IPS-15b (cell line): ENCODE data around the gene CLIC6.
A peak's percentile ranks its signal among the peaks of the same experiment; 100 is the strongest.

Experiments
- H3K27me3 ChIP-seq: one replicate; pipeline ENCODE4 v1.6.1; 2013; ENCODE audit warnings: low read length; ENCODE audit not compliant: control insufficient read depth, insufficient read depth
- H3K36me3 ChIP-seq: one replicate; pipeline ENCODE4 v1.6.1; 2013; ENCODE audit warnings: low read length; ENCODE audit not compliant: control insufficient read depth, insufficient read depth
- H3K4me1 ChIP-seq: one replicate; pipeline ENCODE4 v1.6.1; 2013; ENCODE audit warnings: mild to moderate bottlenecking, low read length; ENCODE audit not compliant: control insufficient read depth, insufficient read depth
- H3K4me3 ChIP-seq: one replicate; pipeline ENCODE4 v1.5.1; 2013; ENCODE audit warnings: low read depth, low read length
- H3K9ac ChIP-seq: one replicate; pipeline ENCODE4 v1.6.1; 2013; ENCODE audit warnings: low read depth, mild to moderate bottlenecking, low read length
- H3K9me3 ChIP-seq: one replicate; pipeline ENCODE4 v1.6.1; 2013; ENCODE audit warnings: mild to moderate bottlenecking, low read length; ENCODE audit not compliant: control insufficient read depth, insufficient read depth

CLIC6 gene

GRCh38 chr21:34668803-34669148 lies at the start of gene CLIC6:
CLIC6 (plus strand) TSS chr21:34668994; CDS start chr21:34669389, 395 bp downstream.
- Histone ChIP-seq H3K27me3 (peaks cover 57% of the 10 kb centered on the region), H3K4me1 (peaks cover 3% of the 10 kb centered on the region), H3K9ac (no peak within 1 kb of the TSS), H3K36me3 (no peaks in the 10 kb centered on the region), H3K4me3 (peak within 1 kb of the TSS; percentile 71), H3K9me3 (no peaks in the 10 kb centered on the region)

GRCh38 chr21:34619841-34620665 lies 48.7 kb upstream of the CLIC6 start:
- no peaks in the 10 kb centered on the region for H3K36me3 ChIP-seq
- H3K9ac ChIP-seq: no peak overlapping the region
- H3K4me1 ChIP-seq: no peaks in the 10 kb centered on the region
- no peaks in the 10 kb centered on the region for H3K9me3 ChIP-seq
- H3K4me3 ChIP-seq: no peak overlapping the region
- H3K27me3 ChIP-seq: peaks cover 3% of the 10 kb centered on the region

- no peak overlapping the region for H3K9ac ChIP-seq
- no peaks in the 10 kb centered on the region for H3K9me3 ChIP-seq
- H3K4me3 ChIP-seq: no peak overlapping the region
- H3K36me3 ChIP-seq: no peaks in the 10 kb centered on the region
- H3K27me3 ChIP-seq: peaks cover 3% of the 10 kb centered on the region
- no peaks in the 10 kb centered on the region for H3K4me1 ChIP-seq
These were observed 47.1 kb upstream of the CLIC6 start for GRCh38 chr21:34621434-34622350.

DNA sequence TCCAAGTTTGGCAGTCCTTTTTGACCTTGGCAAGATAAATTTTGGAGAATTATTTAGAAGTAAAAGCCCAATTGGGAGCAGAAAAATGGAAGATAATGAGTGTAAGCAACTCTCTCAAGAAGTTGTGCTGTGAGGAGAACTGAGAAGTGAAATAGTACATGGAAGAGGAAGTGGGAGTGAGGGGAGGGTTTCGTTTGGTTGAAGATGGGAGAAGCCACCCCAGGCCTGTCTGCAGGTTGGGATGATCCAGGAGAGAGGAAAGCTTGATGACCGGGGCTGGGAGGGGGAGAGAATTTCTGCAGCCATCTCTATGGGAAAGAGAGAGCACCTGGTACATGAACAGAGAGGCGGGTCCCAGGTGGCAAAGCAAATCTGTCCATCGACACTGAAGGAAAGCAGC lies 45.3 kb upstream of the CLIC6 start:
- Histone ChIP-seq H3K9me3 (no peaks in the 10 kb centered on the region), H3K9ac (no peak overlapping the region), H3K27me3 (no peaks in the 10 kb centered on the region), H3K4me1 (no peaks in the 10 kb centered on the region), H3K4me3 (no peak overlapping the region), H3K36me3 (no peaks in the 10 kb centered on the region)

- H3K36me3 ChIP-seq: no peaks in the 10 kb centered on the region
- no peaks in the 10 kb centered on the region for H3K9me3 ChIP-seq
- H3K4me3 ChIP-seq: no peak overlapping the region
- H3K4me1 ChIP-seq: no peaks in the 10 kb centered on the region
- H3K9ac ChIP-seq: no peak overlapping the region
- H3K27me3 ChIP-seq: no peaks in the 10 kb centered on the region
These were observed 43.7 kb upstream of the CLIC6 start for GRCh38 chr21:34625030-34625593.

DNA sequence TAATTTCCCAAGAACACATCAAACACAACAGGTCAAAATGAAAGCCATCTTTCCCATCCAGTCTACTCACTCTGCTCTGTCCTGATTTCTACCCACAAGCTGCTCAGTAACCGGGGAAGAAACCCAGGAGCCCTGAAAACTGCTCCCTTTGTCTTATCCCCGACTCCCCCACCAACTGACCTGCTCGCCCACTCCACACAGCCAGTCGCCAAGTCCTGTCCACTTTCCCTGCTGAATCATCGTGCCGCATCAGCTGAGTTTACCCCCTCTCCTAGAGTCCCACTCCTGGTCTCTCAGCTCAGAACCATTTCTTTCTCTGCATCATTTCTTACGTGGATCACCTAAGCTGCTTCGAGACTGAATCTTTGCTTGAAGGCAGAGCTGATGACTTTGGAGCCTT lies 42.7 kb upstream of the CLIC6 start:
- Histone ChIP-seq H3K4me1 (no peaks in the 10 kb centered on the region), H3K4me3 (no peak overlapping the region), H3K27me3 (no peaks in the 10 kb centered on the region), H3K36me3 (no peaks in the 10 kb centered on the region), H3K9ac (no peak overlapping the region), H3K9me3 (no peaks in the 10 kb centered on the region)

GRCh38 chr21:34630536-34631143 lies 38.2 kb upstream of the CLIC6 start:
- no peaks in the 10 kb centered on the region for H3K36me3 ChIP-seq
- no peak overlapping the region for H3K4me3 ChIP-seq
- no peaks in the 10 kb centered on the region for H3K9me3 ChIP-seq
- H3K4me1 ChIP-seq: no peaks in the 10 kb centered on the region
- H3K27me3 ChIP-seq: no peaks in the 10 kb centered on the region
- H3K9ac ChIP-seq: no peak overlapping the region

DNA sequence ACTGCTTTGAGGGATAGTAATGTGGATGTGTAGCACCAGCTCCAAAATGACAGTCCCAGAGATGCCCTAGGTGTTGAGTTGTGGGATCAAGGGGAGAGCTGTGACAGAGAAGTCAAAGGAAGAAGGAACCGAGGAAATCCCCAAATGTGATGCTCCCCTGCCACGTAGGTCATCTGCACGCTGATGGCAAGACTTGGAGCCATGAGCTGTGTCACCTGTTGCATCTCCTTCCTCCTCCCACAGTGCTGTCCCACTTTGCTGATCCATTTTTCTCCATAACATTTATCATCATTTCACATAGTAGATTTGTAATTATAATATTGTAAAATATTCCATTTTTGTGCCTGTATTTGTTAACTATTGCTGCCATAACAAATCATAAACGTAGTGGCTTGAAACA lies 36.3 kb upstream of the CLIC6 start:
- Histone ChIP-seq H3K4me3 (no peak overlapping the region), H3K36me3 (no peaks in the 10 kb centered on the region), H3K4me1 (no peaks in the 10 kb centered on the region), H3K9ac (no peak overlapping the region), H3K27me3 (peaks cover 2% of the 10 kb centered on the region), H3K9me3 (no peaks in the 10 kb centered on the region)

DNA sequence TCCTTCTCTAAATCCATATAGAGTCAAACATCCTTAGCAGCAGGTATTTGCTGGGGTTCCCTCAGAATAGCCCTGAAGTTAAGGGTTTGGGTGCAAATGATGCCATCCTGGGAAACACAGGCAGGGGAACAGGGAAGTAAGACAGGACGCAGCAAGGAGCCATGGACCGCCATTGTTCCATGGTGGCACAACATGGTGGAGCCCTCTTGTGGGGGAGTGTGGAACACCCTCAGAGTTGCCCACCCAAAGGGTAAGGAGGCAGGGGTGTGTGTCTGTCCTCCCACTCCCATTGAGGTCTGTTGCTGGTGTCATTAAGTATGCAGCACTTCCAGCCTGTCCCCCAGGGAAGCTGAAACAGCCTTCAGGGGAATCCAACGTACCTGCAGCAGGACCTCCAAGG lies 33.5 kb upstream of the CLIC6 start:
- Histone ChIP-seq H3K4me1 (no peaks in the 10 kb centered on the region), H3K36me3 (no peaks in the 10 kb centered on the region), H3K9me3 (no peaks in the 10 kb centered on the region), H3K27me3 (peaks cover 2% of the 10 kb centered on the region), H3K4me3 (no peak overlapping the region), H3K9ac (no peak overlapping the region)

DNA sequence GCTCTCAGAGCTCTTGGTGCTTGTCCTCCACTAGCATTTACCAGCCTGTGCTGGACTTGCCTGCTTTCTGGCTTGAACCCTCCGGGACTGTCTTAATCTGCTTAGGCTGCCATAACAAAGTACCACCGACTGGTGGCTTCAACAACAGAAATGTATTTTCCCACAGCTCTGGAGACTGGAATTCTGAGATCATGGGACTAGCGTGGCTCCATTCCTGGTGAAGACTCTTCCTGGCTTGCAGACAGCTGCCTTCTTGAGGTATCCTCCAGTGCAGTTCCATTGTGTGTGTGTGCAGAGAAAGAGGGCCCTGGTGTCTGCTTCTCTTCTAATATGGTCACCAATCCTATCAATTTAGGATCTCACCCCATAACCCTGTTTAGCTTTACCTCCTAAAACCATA lies 31.8 kb upstream of the CLIC6 start:
- Histone ChIP-seq H3K4me3 (no peak overlapping the region), H3K27me3 (peaks cover 2% of the 10 kb centered on the region), H3K4me1 (no peaks in the 10 kb centered on the region), H3K36me3 (no peaks in the 10 kb centered on the region), H3K9me3 (no peaks in the 10 kb centered on the region), H3K9ac (no peak overlapping the region)

DNA sequence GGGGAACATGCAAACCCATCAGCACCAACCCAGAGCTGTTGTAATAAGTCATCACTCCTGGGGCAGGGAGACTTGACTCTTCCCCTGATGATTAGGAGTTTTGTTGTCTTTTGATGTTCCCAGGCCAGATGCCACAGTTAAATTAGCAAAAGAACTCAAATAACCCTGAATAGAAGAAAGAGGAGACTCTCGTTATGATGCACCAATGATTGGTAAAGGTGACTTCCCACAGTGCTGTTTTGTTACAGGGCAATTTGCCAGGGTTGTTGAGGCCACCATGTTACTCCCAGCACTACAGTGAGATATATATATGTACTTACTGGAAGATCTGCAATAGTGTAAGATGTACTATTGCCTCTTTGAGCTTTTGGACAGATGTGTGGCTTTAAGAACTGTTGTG lies 29.5 kb upstream of the CLIC6 start:
- Histone ChIP-seq H3K27me3 (peaks cover 2% of the 10 kb centered on the region), H3K36me3 (no peaks in the 10 kb centered on the region), H3K9ac (no peak overlapping the region), H3K4me3 (no peak overlapping the region), H3K9me3 (no peaks in the 10 kb centered on the region), H3K4me1 (no peaks in the 10 kb centered on the region)
